OCI-LY3 (cell line): ENCODE measurements around the gene UNC13A.

Source experiments
- EZH2phosphoT487 ChIP-seq: fragments of 200-600 bp; shearing (Covaris generic); IDR thresholded peaks from 2 replicates; pipeline ENCODE4 v1.6.1; 2018; ENCODE audit warnings: antibody characterized with exemption, mixed run types, low read depth
- TF ChIP-seq, protein P1 (sequence below): fragments of 200-600, 300-600 bp; sonication (generic); IDR thresholded peaks from 2 replicates; pipeline ENCODE4 v1.5.1; 2014; ENCODE audit warnings: antibody characterized with exemption, low read length, low read depth

DNA sequence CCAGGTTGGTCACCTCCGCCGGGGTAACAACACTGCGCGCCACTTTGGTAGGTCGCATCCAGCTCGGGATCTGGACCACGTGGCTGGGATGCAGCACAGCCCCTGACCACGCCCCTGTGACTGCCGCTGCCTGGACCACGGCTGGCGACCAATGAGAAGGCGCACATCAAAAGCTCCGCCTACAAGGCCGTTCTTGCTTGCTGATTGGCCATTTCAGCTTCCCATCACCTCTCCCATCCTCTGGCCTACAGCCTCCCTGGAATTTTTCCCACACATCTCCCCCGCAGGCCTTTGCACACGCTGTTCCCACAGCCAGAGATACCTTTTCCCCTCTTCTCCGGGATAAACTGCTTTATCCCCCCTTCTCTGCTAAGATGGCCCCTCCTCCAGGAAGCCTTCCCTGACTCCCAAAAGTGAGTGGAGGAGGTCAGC is 18.6 kb upstream of the UNC13A start:
- TF ChIP-seq, protein P1, sequence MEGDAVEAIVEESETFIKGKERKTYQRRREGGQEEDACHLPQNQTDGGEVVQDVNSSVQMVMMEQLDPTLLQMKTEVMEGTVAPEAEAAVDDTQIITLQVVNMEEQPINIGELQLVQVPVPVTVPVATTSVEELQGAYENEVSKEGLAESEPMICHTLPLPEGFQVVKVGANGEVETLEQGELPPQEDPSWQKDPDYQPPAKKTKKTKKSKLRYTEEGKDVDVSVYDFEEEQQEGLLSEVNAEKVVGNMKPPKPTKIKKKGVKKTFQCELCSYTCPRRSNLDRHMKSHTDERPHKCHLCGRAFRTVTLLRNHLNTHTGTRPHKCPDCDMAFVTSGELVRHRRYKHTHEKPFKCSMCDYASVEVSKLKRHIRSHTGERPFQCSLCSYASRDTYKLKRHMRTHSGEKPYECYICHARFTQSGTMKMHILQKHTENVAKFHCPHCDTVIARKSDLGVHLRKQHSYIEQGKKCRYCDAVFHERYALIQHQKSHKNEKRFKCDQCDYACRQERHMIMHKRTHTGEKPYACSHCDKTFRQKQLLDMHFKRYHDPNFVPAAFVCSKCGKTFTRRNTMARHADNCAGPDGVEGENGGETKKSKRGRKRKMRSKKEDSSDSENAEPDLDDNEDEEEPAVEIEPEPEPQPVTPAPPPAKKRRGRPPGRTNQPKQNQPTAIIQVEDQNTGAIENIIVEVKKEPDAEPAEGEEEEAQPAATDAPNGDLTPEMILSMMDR = no peak
- no peak for TF ChIP-seq EZH2phosphoT487
